Measurements from ENCODE around the gene ZRANB3.
"Not testable (repeated sequence)": the region's sequence is repeated elsewhere in the genome, so short reads cannot be mapped to it uniquely, and the experiment has no call there.

DNA sequence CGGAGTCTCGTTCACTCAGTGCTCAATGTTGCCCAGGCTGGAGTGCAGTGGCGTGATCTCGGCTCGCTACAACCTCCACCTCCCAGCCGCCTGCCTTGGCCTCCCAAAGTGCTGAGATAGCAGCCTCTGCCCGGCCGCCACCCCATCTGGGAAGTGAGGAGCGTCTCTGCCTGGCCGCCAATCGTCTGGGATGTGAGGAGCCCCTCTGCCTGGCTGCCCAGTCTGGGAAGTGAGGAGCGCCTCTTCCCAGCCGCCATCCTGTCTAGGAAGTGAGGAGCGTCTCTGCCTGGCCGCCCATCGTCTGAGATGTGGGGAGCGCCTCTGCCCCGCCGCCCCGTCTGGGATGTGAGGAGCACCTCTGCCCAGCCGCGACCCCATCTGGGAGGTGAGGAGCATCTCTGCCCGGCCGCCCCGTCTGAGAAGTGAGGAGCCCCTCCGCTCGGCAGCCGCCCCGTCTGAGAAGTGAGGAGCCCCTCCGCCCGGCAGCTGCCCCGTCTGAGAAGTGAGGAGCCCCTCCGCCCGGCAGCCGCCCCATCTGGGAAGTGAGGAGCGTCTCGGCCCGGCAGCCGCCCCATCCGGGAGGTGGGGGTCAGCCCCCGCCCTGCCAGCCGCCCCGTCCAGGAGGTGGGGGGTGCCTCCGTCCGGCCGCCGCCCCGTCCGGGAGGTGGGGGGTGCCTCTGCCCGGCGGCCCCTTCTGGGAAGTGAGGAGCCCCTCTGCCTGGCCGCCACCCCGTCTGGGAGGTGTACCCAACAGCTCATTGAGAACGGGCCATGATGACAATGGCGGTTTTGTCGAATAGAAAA, 425.3 kb downstream of the ZRANB3 start:
- not testable (repeated sequence) for TF ChIP-seq ZC3H10 (CRISPR knock-in tag; IDR thresholded peaks at IDR 0.05)
- TF ChIP-seq, protein P1, sequence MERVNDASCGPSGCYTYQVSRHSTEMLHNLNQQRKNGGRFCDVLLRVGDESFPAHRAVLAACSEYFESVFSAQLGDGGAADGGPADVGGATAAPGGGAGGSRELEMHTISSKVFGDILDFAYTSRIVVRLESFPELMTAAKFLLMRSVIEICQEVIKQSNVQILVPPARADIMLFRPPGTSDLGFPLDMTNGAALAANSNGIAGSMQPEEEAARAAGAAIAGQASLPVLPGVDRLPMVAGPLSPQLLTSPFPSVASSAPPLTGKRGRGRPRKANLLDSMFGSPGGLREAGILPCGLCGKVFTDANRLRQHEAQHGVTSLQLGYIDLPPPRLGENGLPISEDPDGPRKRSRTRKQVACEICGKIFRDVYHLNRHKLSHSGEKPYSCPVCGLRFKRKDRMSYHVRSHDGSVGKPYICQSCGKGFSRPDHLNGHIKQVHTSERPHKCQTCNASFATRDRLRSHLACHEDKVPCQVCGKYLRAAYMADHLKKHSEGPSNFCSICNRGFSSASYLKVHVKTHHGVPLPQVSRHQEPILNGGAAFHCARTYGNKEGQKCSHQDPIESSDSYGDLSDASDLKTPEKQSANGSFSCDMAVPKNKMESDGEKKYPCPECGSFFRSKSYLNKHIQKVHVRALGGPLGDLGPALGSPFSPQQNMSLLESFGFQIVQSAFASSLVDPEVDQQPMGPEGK (CRISPR knock-in tag; IDR thresholded peaks at IDR 0.05; ENCODE audit: borderline replicate concordance), result not testable (repeated sequence)

Measured in SK-N-SH treated with all-trans-retinoic acid at 6 μM for 48 hours (cell line).